ENCODE data around the gene CUX1.

CUX1 gene

GRCh38 chr7:102230593-102230992 is 413.2 kb downstream of the CUX1 start:
- Mint-ChIP-seq H3K4me1 (no peaks in the 10 kb centered on the region), H3K27ac (no peak overlapping the region), H3K4me3 (no peak overlapping the region), H3K36me3 (ENCODE audit: low read depth) (peaks cover 2% of the 10 kb centered on the region), H3K27me3 (no peaks in the 10 kb centered on the region), H3K9me3 (no peaks in the 10 kb centered on the region)
- DNase-seq = no peak
- ATAC-seq = no peak

- H3K36me3 Mint-ChIP-seq (ENCODE audit: low read depth) = peaks cover 2% of the 10 kb centered on the region
- H3K27ac Mint-ChIP-seq = no peak overlapping the region
- no peak for DNase-seq
- no peak for ATAC-seq
- no peak overlapping the region for H3K4me3 Mint-ChIP-seq
- no peaks in the 10 kb centered on the region for H3K9me3 Mint-ChIP-seq
- no peaks in the 10 kb centered on the region for H3K4me1 Mint-ChIP-seq
- no peaks in the 10 kb centered on the region for H3K27me3 Mint-ChIP-seq
Measured at GRCh38 chr7:102232611-102233286, 415.3 kb downstream of the CUX1 start.

GRCh38 chr7:102234131-102234530 is 416.7 kb downstream of the CUX1 start:
- ATAC-seq = no peak
- no peaks in the 10 kb centered on the region for H3K4me1 Mint-ChIP-seq
- H3K27ac Mint-ChIP-seq = no peak overlapping the region
- H3K27me3 Mint-ChIP-seq = no peaks in the 10 kb centered on the region
- H3K36me3 Mint-ChIP-seq (ENCODE audit: low read depth) = peaks cover 6% of the 10 kb centered on the region
- no peak overlapping the region for H3K4me3 Mint-ChIP-seq
- H3K9me3 Mint-ChIP-seq = no peaks in the 10 kb centered on the region
- DNase-seq = no peak

GRCh38 chr7:102234801-102235550 is 417.6 kb downstream of the CUX1 start:
- no peaks in the 10 kb centered on the region for H3K4me1 Mint-ChIP-seq
- H3K9me3 Mint-ChIP-seq = no peaks in the 10 kb centered on the region
- ATAC-seq (no peak), DNase-seq (no peak)
- no peak overlapping the region for H3K27ac Mint-ChIP-seq
- peaks cover 6% of the 10 kb centered on the region for H3K36me3 Mint-ChIP-seq (ENCODE audit: low read depth)
- H3K4me3 Mint-ChIP-seq = no peak overlapping the region
- H3K27me3 Mint-ChIP-seq = no peaks in the 10 kb centered on the region

GRCh38 chr7:102236102-102236501 is 418.7 kb downstream of the CUX1 start:
- Mint-ChIP-seq H3K4me3 (no peak overlapping the region), H3K27me3 (no peaks in the 10 kb centered on the region), H3K27ac (no peak overlapping the region), H3K4me1 (no peaks in the 10 kb centered on the region), H3K9me3 (no peaks in the 10 kb centered on the region), H3K36me3 (ENCODE audit: low read depth) (peaks cover 6% of the 10 kb centered on the region)
- DNase-seq (no peak), ATAC-seq (no peak)

- no peaks in the 10 kb centered on the region for H3K27me3 Mint-ChIP-seq
Measured at GRCh38 chr7:102236592-102237287, 419.3 kb downstream of the CUX1 start.

GRCh38 chr7:102239206-102239820 is 421.9 kb downstream of the CUX1 start:
- no peaks in the 10 kb centered on the region for H3K9me3 Mint-ChIP-seq
- DNase-seq (no peak), ATAC-seq (no peak)
- H3K4me1 Mint-ChIP-seq = no peaks in the 10 kb centered on the region
- H3K27ac Mint-ChIP-seq = no peak overlapping the region
- H3K27me3 Mint-ChIP-seq = no peaks in the 10 kb centered on the region
- H3K4me3 Mint-ChIP-seq = no peak overlapping the region
- H3K36me3 Mint-ChIP-seq (ENCODE audit: low read depth) = peaks cover 7% of the 10 kb centered on the region

More at GRCh38 chr7:102236592-102237287, 419.3 kb downstream of the CUX1 start:
- Mint-ChIP-seq H3K9me3 (no peaks in the 10 kb centered on the region), H3K36me3 (ENCODE audit: low read depth) (peaks cover 6% of the 10 kb centered on the region), H3K4me3 (no peak overlapping the region), H3K27ac (no peak overlapping the region), H3K4me1 (no peaks in the 10 kb centered on the region)
- DNase-seq (peak; percentile 53), ATAC-seq (peak; percentile 28)

- H3K27ac Mint-ChIP-seq = no peak overlapping the region
- DNase-seq (no peak), ATAC-seq (no peak)
- H3K4me1 Mint-ChIP-seq = no peaks in the 10 kb centered on the region
- H3K9me3 Mint-ChIP-seq = no peaks in the 10 kb centered on the region
- H3K27me3 Mint-ChIP-seq = no peaks in the 10 kb centered on the region
- peaks cover 5% of the 10 kb centered on the region for H3K36me3 Mint-ChIP-seq (ENCODE audit: low read depth)
- H3K4me3 Mint-ChIP-seq = no peak overlapping the region
Measured at GRCh38 chr7:102241431-102241830, 424.0 kb downstream of the CUX1 start.

GRCh38 chr7:102244601-102245000 is 427.2 kb downstream of the CUX1 start:
- Mint-ChIP-seq H3K4me3 (no peak overlapping the region), H3K36me3 (ENCODE audit: low read depth) (peaks cover 5% of the 10 kb centered on the region), H3K4me1 (no peaks in the 10 kb centered on the region), H3K27ac (no peak overlapping the region), H3K9me3 (no peaks in the 10 kb centered on the region), H3K27me3 (no peaks in the 10 kb centered on the region)
- no peak for DNase-seq
- no peak for ATAC-seq

GRCh38 chr7:102248081-102248455 is 430.6 kb downstream of the CUX1 start:
- DNase-seq (no peak), ATAC-seq (no peak)
- Mint-ChIP-seq H3K4me3 (no peak overlapping the region), H3K27me3 (no peaks in the 10 kb centered on the region), H3K4me1 (no peaks in the 10 kb centered on the region), H3K27ac (no peak overlapping the region), H3K9me3 (no peaks in the 10 kb centered on the region), H3K36me3 (ENCODE audit: low read depth) (peaks cover 8% of the 10 kb centered on the region)

- no peaks in the 10 kb centered on the region for H3K9me3 Mint-ChIP-seq
- H3K27me3 Mint-ChIP-seq = no peaks in the 10 kb centered on the region
- no peak for DNase-seq
- peaks cover 8% of the 10 kb centered on the region for H3K36me3 Mint-ChIP-seq (ENCODE audit: low read depth)
- H3K4me3 Mint-ChIP-seq = no peak overlapping the region
- no peaks in the 10 kb centered on the region for H3K4me1 Mint-ChIP-seq
- no peak overlapping the region for H3K27ac Mint-ChIP-seq
- no peak for ATAC-seq
Measured at GRCh38 chr7:102248456-102249395, 431.3 kb downstream of the CUX1 start.

- Mint-ChIP-seq H3K9me3 (no peaks in the 10 kb centered on the region), H3K36me3 (ENCODE audit: low read depth) (peaks cover 8% of the 10 kb centered on the region), H3K27me3 (no peaks in the 10 kb centered on the region), H3K27ac (no peak overlapping the region), H3K4me1 (no peaks in the 10 kb centered on the region), H3K4me3 (no peak overlapping the region)
- no peak for ATAC-seq
- DNase-seq = no peak
Measured at GRCh38 chr7:102251531-102252365, 434.3 kb downstream of the CUX1 start.

- Mint-ChIP-seq H3K27me3 (no peaks in the 10 kb centered on the region), H3K4me1 (no peaks in the 10 kb centered on the region), H3K9me3 (no peaks in the 10 kb centered on the region), H3K36me3 (ENCODE audit: low read depth) (peaks cover 5% of the 10 kb centered on the region), H3K27ac (no peak overlapping the region), H3K4me3 (no peak overlapping the region)
- no peak for DNase-seq
- no peak for ATAC-seq
Measured at GRCh38 chr7:102252366-102252982, 435.0 kb downstream of the CUX1 start.

All from activated naive CD8-positive, alpha-beta T cell treated with anti-CD3 and anti-CD28 coated beads, Interleukin-2, amount 50 U/mL, for 24 hours (primary cell).